ENCODE results near the gene TUBAL3. TPM values are rescaled to one million over a fixed set of nuclear protein-coding genes. Genes with fewer than 3 reads are reported as not detected.
A peak's percentile ranks its signal among the peaks of the same experiment; 100 is the strongest.

TUBAL3 gene
- total RNA-seq, 2 donors from 2014 or later, result 12.8 to 39.6 TPM

- H3K4me1 ChIP-seq, result peaks cover 3% of the 10 kb centered on the region
- peak overlapping the region; percentile 73 for H3K27ac ChIP-seq
- peak overlapping the region in 1 of 2 donors; percentile 22 for H3K9ac ChIP-seq (ENCODE audit: low read depth in 2 of 2, low read length in 2 of 2)
- intact Hi-C loops (cut with DNase I), result no loop called here
- no peaks in the 10 kb centered on the region for H3K36me3 ChIP-seq
- H3K27me3 ChIP-seq, result no peaks in the 10 kb centered on the region
- no peaks in the 10 kb centered on the region for H3K9me3 ChIP-seq
- DNase-seq, result no peak
- H3K4me3 ChIP-seq, result no peak overlapping the region
- no peak for TF ChIP-seq CTCF (IDR thresholded peaks at IDR 0.05)
These were observed 38.8 kb upstream of the TUBAL3 start for GRCh38 chr10:5443429-5443828.

GRCh38 chr10:5442990-5443370, 38.4 kb upstream of the TUBAL3 start:
- H3K9ac ChIP-seq (ENCODE audit: low read depth in 2 of 2, low read length in 2 of 2), result peak overlapping the region in 1 of 2 donors; percentile 22
- H3K36me3 ChIP-seq, result no peaks in the 10 kb centered on the region
- H3K27ac ChIP-seq, result peak overlapping the region; percentile 73
- no peak for DNase-seq
- H3K27me3 ChIP-seq, result no peaks in the 10 kb centered on the region
- peaks cover 3% of the 10 kb centered on the region for H3K4me1 ChIP-seq
- no peaks in the 10 kb centered on the region for H3K9me3 ChIP-seq
- no peak for TF ChIP-seq CTCF (IDR thresholded peaks at IDR 0.05)
- intact Hi-C loops (cut with DNase I), result no loop called here
- no peak overlapping the region for H3K4me3 ChIP-seq

- H3K4me1 ChIP-seq, result peaks cover 3% of the 10 kb centered on the region
- peak; percentile 70 for DNase-seq
- no peak overlapping the region for H3K4me3 ChIP-seq
- intact Hi-C loops (cut with DNase I), result no loop called here
- no peaks in the 10 kb centered on the region for H3K27me3 ChIP-seq
- no peaks in the 10 kb centered on the region for H3K36me3 ChIP-seq
- peak; percentile 71 for TF ChIP-seq CTCF (IDR thresholded peaks at IDR 0.05)
- peak overlapping the region; percentile 73 for H3K27ac ChIP-seq
- H3K9me3 ChIP-seq, result no peaks in the 10 kb centered on the region
- peak overlapping the region in 1 of 2 donors; percentile 22 for H3K9ac ChIP-seq (ENCODE audit: low read depth in 2 of 2, low read length in 2 of 2)
These were observed 37.7 kb upstream of the TUBAL3 start for GRCh38 chr10:5442065-5442989.

- Histone ChIP-seq H3K9me3 (no peaks in the 10 kb centered on the region), H3K9ac (ENCODE audit: low read depth in 2 of 2, low read length in 2 of 2) (no peak overlapping the region), H3K4me1 (peaks cover 3% of the 10 kb centered on the region), H3K36me3 (no peaks in the 10 kb centered on the region), H3K4me3 (no peak overlapping the region), H3K27me3 (no peaks in the 10 kb centered on the region), H3K27ac (no peak overlapping the region)
- DNase-seq, result no peak
- intact Hi-C loops (cut with DNase I), result loop anchor here (2.0 kb wide), 1 partner anchor 184 kb away; no protein-coding TSS in a partner anchor
- no peak for TF ChIP-seq CTCF (IDR thresholded peaks at IDR 0.05)
These were observed 36.5 kb upstream of the TUBAL3 start for GRCh38 chr10:5441106-5441505.

- DNase-seq, result no peak
- H3K27ac ChIP-seq, result no peak overlapping the region
- H3K9ac ChIP-seq (ENCODE audit: low read depth in 2 of 2, low read length in 2 of 2), result no peak overlapping the region
- no peak overlapping the region for H3K4me3 ChIP-seq
- H3K36me3 ChIP-seq, result no peaks in the 10 kb centered on the region
- H3K4me1 ChIP-seq, result no peaks in the 10 kb centered on the region
- H3K9me3 ChIP-seq, result no peaks in the 10 kb centered on the region
- TF ChIP-seq CTCF (IDR thresholded peaks at IDR 0.05), result no peak
- intact Hi-C loops (cut with DNase I), result loop anchor here (2.0 kb wide), 1 partner anchor 185 kb away; no protein-coding TSS in a partner anchor
- no peaks in the 10 kb centered on the region for H3K27me3 ChIP-seq
These were observed 35.6 kb upstream of the TUBAL3 start for GRCh38 chr10:5440206-5440605.
